22Rv1 (cell line): ENCODE measurements around the gene SHROOM2.

Experiments
- ZFX ChIP-seq: fragments of 450-650 bp; IDR thresholded peaks from 2 replicates; pipeline ENCODE4 v1.6.1; 2017; ENCODE audit warnings: antibody characterized with exemption, borderline replicate concordance
- TF ChIP-seq, protein P1 (sequence below): fragments of 450-650 bp; IDR thresholded peaks from 2 replicates; pipeline ENCODE4 v1.5.1; 2017; ENCODE audit warnings: mild to moderate bottlenecking

DNA sequence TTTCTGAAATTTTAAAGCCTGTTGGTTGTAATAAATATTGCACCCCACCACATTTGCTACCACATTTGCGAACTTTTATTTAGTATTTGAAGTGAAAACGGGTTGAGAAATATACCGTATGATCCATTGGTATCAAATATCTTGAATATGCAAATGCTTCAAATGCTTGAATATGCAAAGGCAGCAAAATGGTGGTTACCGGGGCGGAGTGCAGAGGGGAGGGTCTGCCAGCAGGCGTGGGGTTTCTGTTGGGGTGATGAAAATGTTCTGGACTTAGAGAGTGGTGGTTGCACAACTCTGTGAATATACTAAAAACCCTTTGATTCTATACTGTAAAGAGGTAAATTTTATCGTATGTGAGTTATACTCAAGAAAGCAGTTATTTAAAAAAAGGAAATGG is 35.3 kb downstream of the SHROOM2 start:
- TF ChIP-seq, protein P1, sequence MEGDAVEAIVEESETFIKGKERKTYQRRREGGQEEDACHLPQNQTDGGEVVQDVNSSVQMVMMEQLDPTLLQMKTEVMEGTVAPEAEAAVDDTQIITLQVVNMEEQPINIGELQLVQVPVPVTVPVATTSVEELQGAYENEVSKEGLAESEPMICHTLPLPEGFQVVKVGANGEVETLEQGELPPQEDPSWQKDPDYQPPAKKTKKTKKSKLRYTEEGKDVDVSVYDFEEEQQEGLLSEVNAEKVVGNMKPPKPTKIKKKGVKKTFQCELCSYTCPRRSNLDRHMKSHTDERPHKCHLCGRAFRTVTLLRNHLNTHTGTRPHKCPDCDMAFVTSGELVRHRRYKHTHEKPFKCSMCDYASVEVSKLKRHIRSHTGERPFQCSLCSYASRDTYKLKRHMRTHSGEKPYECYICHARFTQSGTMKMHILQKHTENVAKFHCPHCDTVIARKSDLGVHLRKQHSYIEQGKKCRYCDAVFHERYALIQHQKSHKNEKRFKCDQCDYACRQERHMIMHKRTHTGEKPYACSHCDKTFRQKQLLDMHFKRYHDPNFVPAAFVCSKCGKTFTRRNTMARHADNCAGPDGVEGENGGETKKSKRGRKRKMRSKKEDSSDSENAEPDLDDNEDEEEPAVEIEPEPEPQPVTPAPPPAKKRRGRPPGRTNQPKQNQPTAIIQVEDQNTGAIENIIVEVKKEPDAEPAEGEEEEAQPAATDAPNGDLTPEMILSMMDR, result no peak
- TF ChIP-seq ZFX, result no peak
